ENCODE data around the gene NCAM2. TPM values are rescaled to one million over a fixed set of nuclear protein-coding genes. Genes with fewer than 3 reads are reported as not detected.

NCAM2 gene
- total and polyA plus RNA-seq, 10 donors: 0.09 to 5.7 (median 1.0) TPM

- WGBS, 5 donors: 27 to 49% (median 43%) methylated on average over 1 of the region's 1 CpG
- intact Hi-C loops (cut with DNase I; ENCODE audit: low total_unique reads): no loop called here
- no peak for TF ChIP-seq POLR2AphosphoS5 (IDR thresholded peaks at IDR 0.05)
- TF ChIP-seq CTCF (IDR thresholded peaks at IDR 0.05 in 8 of 11, conservative IDR thresholded peaks at IDR 0.05 in 3 of 11): no peak
- TF ChIP-seq POLR2A (IDR thresholded peaks at IDR 0.05): no peak
- Histone ChIP-seq H3K27ac (no peak overlapping the region), H3K4me1 (no peaks in the 10 kb centered on the region), H3K9me3 (no peaks in the 10 kb centered on the region), H3K27me3 (replicated peaks in 1 of 7) (no peaks in the 10 kb centered on the region), H3K4me3 (no peak overlapping the region), H3K36me3 (no peaks in the 10 kb centered on the region)
- DNase-seq: no peak
Measured at GRCh38 chr21:20970691-20971090, 27.5 kb upstream of the NCAM2 start.

- no peaks in the 10 kb centered on the region for H3K9me3 ChIP-seq
- TF ChIP-seq POLR2AphosphoS5 (IDR thresholded peaks at IDR 0.05) (no peak), CTCF (IDR thresholded peaks at IDR 0.05 in 8 of 11, conservative IDR thresholded peaks at IDR 0.05 in 3 of 11) (peak in 3 of 11 experiments; percentile 11 to 24 (median 11))
- no peak for DNase-seq
- H3K27me3 ChIP-seq (replicated peaks in 1 of 7): no peaks in the 10 kb centered on the region
- no peak overlapping the region for H3K4me3 ChIP-seq
- H3K36me3 ChIP-seq: no peaks in the 10 kb centered on the region
- intact Hi-C loops (cut with DNase I; ENCODE audit: low total_unique reads): no loop called here
- 2 to 5% (median 4%) methylated on average over 2 of the region's 2 CpGs for WGBS, 5 donors
- H3K27ac ChIP-seq: no peak overlapping the region
- no peaks in the 10 kb centered on the region for H3K4me1 ChIP-seq
Measured at GRCh38 chr21:20971296-20971921, 26.8 kb upstream of the NCAM2 start.

GRCh38 chr21:20994790-20995189, 3.4 kb upstream of the NCAM2 start:
- no peaks in the 10 kb centered on the region for H3K36me3 ChIP-seq

More at GRCh38 chr21:20994790-20995189, 3.4 kb upstream of the NCAM2 start:
- peaks cover 0 to 28% (median 17%) of the 10 kb centered on the region in 6 donors for H3K4me1 ChIP-seq
- DNase-seq: no peak
- WGBS, 5 donors: 82 to 93% (median 89%) methylated on average over 7 of the region's 7 CpGs
- TF ChIP-seq POLR2A (IDR thresholded peaks at IDR 0.05) (no peak), POLR2AphosphoS5 (IDR thresholded peaks at IDR 0.05) (no peak), CTCF (IDR thresholded peaks at IDR 0.05 in 8 of 11, conservative IDR thresholded peaks at IDR 0.05 in 3 of 11) (no peak)
- H3K27me3 ChIP-seq (replicated peaks in 1 of 7): peaks cover 0 to 36% (median 19%) of the 10 kb centered on the region in 7 donors
- H3K9me3 ChIP-seq: no peaks in the 10 kb centered on the region
- intact Hi-C loops (cut with DNase I; ENCODE audit: low total_unique reads): no loop called here
- no peak overlapping the region for H3K27ac ChIP-seq
- H3K4me3 ChIP-seq: no peak overlapping the region
